OCI-LY7 (cell line): ENCODE data around the gene RNF157. TPM values are rescaled to one million over a fixed set of nuclear protein-coding genes. Genes with fewer than 3 reads are reported as not detected.
A peak's percentile ranks its signal among the peaks of the same experiment; 100 is the strongest.

Source experiments
- BruUV-seq: library from RNA; stranded (reverse); fragments of 400-500 nt; replicated peaks from 2 replicates; lab custom pipeline; 2021; lab: Mats Ljungman, UMichigan
- CTCF ChIA-PET: fragments of 300-600 bp; sonication (Branson Sonifier 250); formaldehyde crosslinking; loops from one replicate; lab custom pipeline; 2022; ENCODE audit warnings: antibody characterized with exemption; ENCODE audit not compliant: unreplicated experiment; lab: Charles Lee
- POLR2A ChIA-PET: fragments of 300-600 bp; sonication (Branson Sonifier 250); formaldehyde crosslinking; loops from one replicate; lab custom pipeline; 2022; ENCODE audit warnings: antibody characterized with exemption; lab: Charles Lee
- DNase-seq: peaks from one replicate; pipeline ENCODE4 v3.0.0-alpha.2; 2015; ENCODE audit warnings: low spot score
- H2AFZ ChIP-seq: fragments of 200-600 bp; sonication (generic), shearing (Covaris generic); 2 replicates; pipeline ENCODE4 v1.6.1; 2014; ENCODE audit warnings: mild to moderate bottlenecking, antibody characterized with exemption, low read length, moderate library complexity
- H3K27ac ChIP-seq: fragments of 200-600 bp; sonication (generic); 2 replicates; pipeline ENCODE4 v1.5.1; 2014; ENCODE audit warnings: mixed run types, low read depth, mild to moderate bottlenecking, moderate library complexity, low read length, inconsistent platforms; ENCODE audit not compliant: poor library complexity, severe bottlenecking
- H3K36me3 ChIP-seq: fragments of 200-600 bp; sonication (generic); 2 replicates; pipeline ENCODE4 v1.6.1; 2014; ENCODE audit warnings: mild to moderate bottlenecking, antibody characterized with exemption, low read length, moderate library complexity, mixed read lengths; ENCODE audit not compliant: insufficient read depth
- H3K4me1 ChIP-seq: fragments of 200-600 bp; sonication (generic); 2 replicates; pipeline ENCODE4 v1.5.1; 2014; ENCODE audit warnings: mild to moderate bottlenecking, low read length; ENCODE audit not compliant: insufficient read depth, poor library complexity, severe bottlenecking
- H3K4me2 ChIP-seq: fragments of 200-600 bp; sonication (generic); 2 replicates; pipeline ENCODE4 v1.6.1; 2014; ENCODE audit warnings: mild to moderate bottlenecking, low read length
- H3K4me3 ChIP-seq: fragments of 200-600 bp; sonication (generic); 2 replicates; pipeline ENCODE4 v1.5.1; 2014; ENCODE audit warnings: mild to moderate bottlenecking, low read depth, low read length; ENCODE audit not compliant: poor library complexity, severe bottlenecking
- H3K79me2 ChIP-seq: fragments of 200-600 bp; sonication (generic); 2 replicates; pipeline ENCODE4 v1.6.1; 2016; ENCODE audit warnings: low read depth, mild to moderate bottlenecking, low read length, moderate library complexity, mixed read lengths; ENCODE audit not compliant: insufficient read depth
- H3K9me2 ChIP-seq: fragments of 200-600 bp; sonication (generic); 2 replicates; pipeline ENCODE4 v1.6.1; 2016; ENCODE audit warnings: mild to moderate bottlenecking, low read length, mixed read lengths; ENCODE audit not compliant: insufficient read depth
- H3K9me3 ChIP-seq: fragments of 200-600 bp; sonication (generic); 2 replicates; pipeline ENCODE4 v1.6.1; 2014; ENCODE audit warnings: mild to moderate bottlenecking, mixed run types, low read length, mixed read lengths
- H4K20me1 ChIP-seq: fragments of 200-600 bp; sonication (generic); 2 replicates; pipeline ENCODE4 v1.6.1; 2014; ENCODE audit warnings: mild to moderate bottlenecking, antibody characterized with exemption, low read length, moderate library complexity, mixed read lengths; ENCODE audit not compliant: insufficient read depth
- CTCF ChIP-seq: fragments of 200-600 bp; sonication (generic); conservative IDR thresholded peaks from 2 replicates; pipeline ENCODE4 v1.5.1; 2014; ENCODE audit warnings: mild to moderate bottlenecking, antibody characterized with exemption, low read length, moderate library complexity, mixed read lengths
- EZH2phosphoT487 ChIP-seq: fragments of 200-600 bp; sonication (generic); IDR thresholded peaks from 2 replicates; pipeline ENCODE4 v1.6.1; 2018; ENCODE audit warnings: low read depth, borderline replicate concordance, mild to moderate bottlenecking, mixed run types, antibody characterized with exemption, low read length, moderate library complexity, mixed read lengths
- intact Hi-C: fragments of 100-400 bp; cut with micrococcal nuclease; formaldehyde crosslinking; loops from one replicate; pipeline ENCODE4 v1.10.0; 2022; ENCODE audit not compliant: unreplicated experiment
- total RNA-seq, 2 experiments: library from RNA; depleted of rRNA in 1 of 2; stranded (reverse); fragments of >200 nt in 1 of 2; shearing (Covaris generic) in 1 of 2; gene quantifications; 2 replicates each; pipeline ENCODE4 v1.2.3, GENCODE V29; 2014 to 2022

Gene RNF157
- total RNA-seq, 2 experiments from 2014 or later = 0.28 to 1.3 TPM

DNA sequence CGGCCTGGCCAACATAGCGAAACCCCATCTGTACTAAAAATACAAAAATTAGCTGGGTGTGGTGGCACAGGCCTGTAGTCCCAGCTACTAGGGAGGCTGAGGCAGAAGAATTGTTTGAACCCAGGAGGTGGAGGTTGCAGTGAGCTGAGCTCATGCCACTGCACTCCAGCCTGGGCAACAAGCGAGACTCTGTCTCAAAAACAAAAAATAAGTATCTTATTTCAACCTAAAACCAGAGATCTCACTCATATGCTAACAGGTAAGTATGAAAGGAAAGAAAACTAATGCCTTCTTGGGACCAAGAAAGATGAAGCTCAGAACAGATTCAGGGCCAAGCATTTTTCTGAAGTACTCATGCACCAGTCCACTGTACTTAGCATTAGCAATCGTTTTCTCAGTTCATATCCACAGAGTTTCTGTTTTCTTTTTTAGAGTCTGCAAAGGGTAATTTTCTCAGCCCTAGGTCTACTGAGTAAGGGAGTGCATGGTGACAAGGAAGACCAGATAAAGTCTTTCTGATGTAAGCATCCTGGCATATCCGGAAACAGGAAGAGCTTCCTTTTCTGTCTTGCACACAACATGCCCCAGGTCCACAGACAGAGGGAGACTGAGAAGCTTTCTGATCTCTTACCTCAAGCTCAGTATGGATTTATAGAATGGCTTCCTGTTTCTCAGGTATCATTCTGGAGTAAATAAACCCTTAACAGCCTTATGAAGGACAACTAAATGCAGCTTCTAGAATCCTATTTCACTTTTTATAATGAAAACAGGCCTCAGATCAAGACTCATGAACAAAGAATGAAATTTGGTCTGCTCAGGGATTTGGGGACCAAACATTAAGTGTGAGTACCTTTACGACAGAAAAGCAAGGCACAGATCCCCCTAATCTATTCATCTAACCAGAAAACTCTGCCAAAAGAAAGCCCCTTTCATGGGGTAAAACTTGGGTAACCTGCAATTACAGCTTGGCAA lies 60.5 kb downstream of the RNF157 start:
- TF ChIP-seq EZH2phosphoT487 = no peak
- peak; percentile 58 for TF ChIP-seq CTCF
- ChIA-PET CTCF (interaction anchor here (0.5 to 3.6 kb wide), 10 partner anchors 9 to 100 kb away, joined by 3 to 10 read pairs (median 3); no protein-coding TSS in a partner anchor), POLR2A (interaction anchor here (0.8 to 3.1 kb wide), 19 partner anchors 10 to 91 kb away, joined by 3 to 14 read pairs (median 6); partner anchors contain the start of genes EXOC7 and UBALD2)
- Histone ChIP-seq H4K20me1 (no peaks in the 10 kb centered on the region), H3K27ac (peak overlapping the region; percentile 66), H3K79me2 (no peaks in the 10 kb centered on the region), H3K4me1 (peaks cover 28% of the 10 kb centered on the region), H3K9me2 (no peaks in the 10 kb centered on the region), H3K4me2 (peak overlapping the region; percentile 68), H3K9me3 (peaks cover 9% of the 10 kb centered on the region; the same call in 1 of the 2 replicates), H2AFZ (peak overlapping the region; percentile 97), H3K4me3 (peak overlapping the region; percentile 10), H3K36me3 (no peaks in the 10 kb centered on the region)
- BruUV-seq = no TSS peak
- intact Hi-C loops = loop anchor here (1.0 kb wide), 1 partner anchor 104 kb away; no protein-coding TSS in a partner anchor
- peak; percentile 89 for DNase-seq

GRCh38 chr17:76178124-76178523 lies 62.2 kb downstream of the RNF157 start:
- Histone ChIP-seq H3K9me3 (peaks cover 9% of the 10 kb centered on the region; the same call in 1 of the 2 replicates), H3K36me3 (no peaks in the 10 kb centered on the region), H3K27ac (no peak overlapping the region), H3K9me2 (no peaks in the 10 kb centered on the region), H3K4me3 (no peak overlapping the region), H2AFZ (no peak overlapping the region), H3K79me2 (no peaks in the 10 kb centered on the region), H3K4me2 (no peak overlapping the region), H3K4me1 (peaks cover 38% of the 10 kb centered on the region), H4K20me1 (no peaks in the 10 kb centered on the region)
- no peak for TF ChIP-seq CTCF
- no peak for TF ChIP-seq EZH2phosphoT487
- DNase-seq = no peak
- BruUV-seq = no TSS peak
- intact Hi-C loops = no loop called here
- ChIA-PET CTCF (interaction anchor here (0.6 to 3.6 kb wide), 2 partner anchors 84 to 102 kb away, joined by 3 to 10 read pairs; no protein-coding TSS in a partner anchor), POLR2A (interaction anchor here (0.7 to 3.1 kb wide), 8 partner anchors 11 to 86 kb away, joined by 3 to 12 read pairs (median 6); partner anchors contain the start of genes EXOC7 and UBALD2)
